ENCODE results near the gene FCN2. TPM values are rescaled to one million over a fixed set of nuclear protein-coding genes. Genes with fewer than 3 reads are reported as not detected.

Gene FCN2
- total and polyA plus RNA-seq, 9 of the 15 experiments (the other 6 are each of a cell fraction or from before 2014, with no cell fraction given) = not detected

- no peak overlapping the region for H3K9ac ChIP-seq (ENCODE audit: insufficient read depth in 1 of 2, low read depth in 2 of 2, low read length in 2 of 2)
- H3K27me3 ChIP-seq (ENCODE audit: control insufficient read depth in 2 of 2, insufficient read depth in 2 of 2, low read length in 2 of 2) = peaks cover 11 to 54% of the 10 kb centered on the region in 2 experiments; a peak in 4 of 5 replicates
- no peak for ATAC-seq
- ChIA-PET CTCF (ENCODE audit: low intra/inter-chr PET ratio) (no interaction called here), POLR2A (no interaction called here)
- peaks cover 5% of the 10 kb centered on the region for H4K20me1 ChIP-seq (replicated peaks; ENCODE audit: control insufficient read depth, insufficient read depth, low read length)
- TF ChIP-seq ERF (CRISPR knock-in tag; IDR thresholded peaks at IDR 0.05) (no peak), ATF1 (CRISPR knock-in tag; IDR thresholded peaks at IDR 0.05) (no peak), ATF1 (tag; IDR thresholded peaks at IDR 0.05) (no peak), ZNF146 (CRISPR knock-in tag; IDR thresholded peaks at IDR 0.05; ENCODE audit: unreplicated experiment) (no peak), CTCF (IDR thresholded peaks at IDR 0.05 in 2 of 3, conservative IDR thresholded peaks at IDR 0.05 in 1 of 3; ENCODE audit: insufficient read depth in 2 of 3, low read depth in 1 of 3, low read length in 3 of 3) (no peak), ZNF174 (CRISPR knock-in tag; IDR thresholded peaks at IDR 0.05) (no peak), CBFB (CRISPR knock-in tag; IDR thresholded peaks at IDR 0.05) (no peak), TCFL5 (CRISPR knock-in tag; conservative IDR thresholded peaks at IDR 0.05) (no peak), TAF1 (IDR thresholded peaks at IDR 0.05; ENCODE audit: control insufficient read depth, extremely low read depth, insufficient read depth, low read length, severe bottlenecking) (no peak), NFATC3 (IDR thresholded peaks at IDR 0.05) (no peak), ETV1 (tag; conservative IDR thresholded peaks at IDR 0.05; ENCODE audit: low read depth) (no peak), TCF7 (IDR thresholded peaks at IDR 0.05; ENCODE audit: borderline replicate concordance) (no peak), JUND (IDR thresholded peaks at IDR 0.05; ENCODE audit: borderline replicate concordance, low read depth, low read length) (no peak), JUND (tag; IDR thresholded peaks at IDR 0.05; ENCODE audit: borderline replicate concordance, low read depth, low read length) (no peak), FOXM1 (IDR thresholded peaks at IDR 0.05; ENCODE audit: low read depth) (no peak), FOXM1 (CRISPR knock-in tag; IDR thresholded peaks at IDR 0.05; ENCODE audit: low read depth) (no peak), ZNF384 (IDR thresholded peaks at IDR 0.05; ENCODE audit: low read depth, low read length) (no peak), BACH1 (tag; IDR thresholded peaks at IDR 0.05) (no peak), ARID1B (IDR thresholded peaks at IDR 0.05) (no peak), EWSR1 (IDR thresholded peaks at IDR 0.05; ENCODE audit: borderline replicate concordance, low read depth, partially characterized antibody) (no peak), ZNF121 (CRISPR knock-in tag; conservative IDR thresholded peaks at IDR 0.05) (no peak), MCM5 (IDR thresholded peaks at IDR 0.05; ENCODE audit: low read depth) (no peak)
- TF ChIP-seq, protein P1, sequence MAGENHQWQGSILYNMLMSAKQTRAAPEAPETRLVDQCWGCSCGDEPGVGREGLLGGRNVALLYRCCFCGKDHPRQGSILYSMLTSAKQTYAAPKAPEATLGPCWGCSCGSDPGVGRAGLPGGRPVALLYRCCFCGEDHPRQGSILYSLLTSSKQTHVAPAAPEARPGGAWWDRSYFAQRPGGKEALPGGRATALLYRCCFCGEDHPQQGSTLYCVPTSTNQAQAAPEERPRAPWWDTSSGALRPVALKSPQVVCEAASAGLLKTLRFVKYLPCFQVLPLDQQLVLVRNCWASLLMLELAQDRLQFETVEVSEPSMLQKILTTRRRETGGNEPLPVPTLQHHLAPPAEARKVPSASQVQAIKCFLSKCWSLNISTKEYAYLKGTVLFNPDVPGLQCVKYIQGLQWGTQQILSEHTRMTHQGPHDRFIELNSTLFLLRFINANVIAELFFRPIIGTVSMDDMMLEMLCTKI (IDR thresholded peaks at IDR 0.05; ENCODE audit: partially characterized antibody) = no peak
- H3K27ac ChIP-seq (ENCODE audit: extremely low read depth, low read depth, low read length) = no peak overlapping the region
- FAIRE-seq = no peak
- H3K9me3 ChIP-seq (replicated peaks; ENCODE audit: control insufficient read depth, insufficient read depth, low read depth, low read length) = no peaks in the 10 kb centered on the region
- in situ Hi-C loops (cut with MboI) = no loop called here
- intact Hi-C loops (cut with micrococcal nuclease) = no loop called here
- DNase-seq (ENCODE audit: extremely low read depth in 1 of 4, low spot score in 3 of 4) = no peak
- H3K36me3 ChIP-seq (ENCODE audit: control insufficient read depth, insufficient read depth, low read length) = no peaks in the 10 kb centered on the region
- no peak overlapping the region for H3K4me3 ChIP-seq
- H3K4me1 ChIP-seq (replicated peaks in 1 of 2; ENCODE audit: control insufficient read depth in 2 of 2, insufficient read depth in 2 of 2, low read length in 2 of 2) = no peaks in the 10 kb centered on the region
- 0% methylated on average over 20 of the region's 22 CpGs for WGBS (ENCODE audit: insufficient coverage, low coverage, missing lambda C conversion rate)
- no peaks in the 10 kb centered on the region for H3K9me1 ChIP-seq (ENCODE audit: control insufficient read depth, insufficient read depth, low read length)
- H3K4me2 ChIP-seq (ENCODE audit: insufficient read depth, low read length) = no peak overlapping the region
- no peaks in the 10 kb centered on the region for H3K79me2 ChIP-seq (ENCODE audit: control insufficient read depth, insufficient read depth, low read length)
- BruUV-seq (replicated peaks) = no TSS peak
- H2AFZ ChIP-seq (ENCODE audit: low read depth, low read length) = no peak overlapping the region
Observed at GRCh38 chr9:134913041-134913712, 32.6 kb downstream of the FCN2 start.

Measured in K562 (cell line).